Measurements from ENCODE around the gene FHL2. TPM values are rescaled to one million over a fixed set of nuclear protein-coding genes. Genes with fewer than 3 reads are reported as not detected.

The FHL2 gene
- total and polyA plus RNA-seq, 2 donors (not counting 3 experiments of a cell fraction or from before 2014, with no cell fraction given), result 197 to 491 TPM

GRCh38 chr2:105418522-105418921 lies 19.7 kb upstream of the FHL2 start:
- Histone ChIP-seq H4K20me1 (replicated peaks; ENCODE audit: control insufficient read depth, extremely low read depth, insufficient read depth, low read length) (no peaks in the 10 kb centered on the region), H3K4me2 (ENCODE audit: insufficient read depth, low read length) (no peak overlapping the region), H3K36me3 (ENCODE audit: control insufficient read depth in 2 of 2, extremely low read depth in 1 of 2, insufficient read depth in 2 of 2, low read length in 2 of 2) (no peaks in the 10 kb centered on the region), H3K27me3 (ENCODE audit: control insufficient read depth in 2 of 2, insufficient read depth in 2 of 2, low read length in 2 of 2) (peaks cover 19 to 22% of the 10 kb centered on the region in 2 experiments), H3K4me3 (replicated peaks in 1 of 3; ENCODE audit: insufficient read depth in 1 of 3, low read depth in 1 of 3, low read length in 3 of 3) (no peak overlapping the region), H3K4me1 (ENCODE audit: control insufficient read depth, extremely low read depth, insufficient read depth, low read length) (no peaks in the 10 kb centered on the region), H3K27ac (ENCODE audit: insufficient read depth, low read depth, low read length) (no peak overlapping the region), H3K9ac (replicated peaks; ENCODE audit: extremely low read depth, insufficient read depth, low read length) (no peak overlapping the region), H3K79me2 (ENCODE audit: control insufficient read depth, insufficient read depth, low read length) (no peaks in the 10 kb centered on the region), H2AFZ (ENCODE audit: low read depth, low read length) (no peak overlapping the region), H3K9me3 (replicated peaks; ENCODE audit: control insufficient read depth, insufficient read depth, low read length) (no peaks in the 10 kb centered on the region), H3K9me1 (replicated peaks; ENCODE audit: control insufficient read depth, extremely low read depth, insufficient read depth, low read length) (no peaks in the 10 kb centered on the region)
- CTCF ChIA-PET, result interaction anchor here (0.8 kb wide), 1 partner anchor 9 kb away, joined by 3 read pairs; no protein-coding TSS in a partner anchor
- no TSS peak for BruUV-seq (replicated peaks)
- DNase-seq (ENCODE audit: low read depth, low spot score), result no peak
- dilution Hi-C loops (cut with MboI; ENCODE audit: extremely low pct_ligation_motif_present, low sequenced_read_pairs), result no loop called here
- FAIRE-seq, result no peak
- intact Hi-C loops (cut with micrococcal nuclease), result no loop called here
- POLR2A ChIA-PET, result no interaction called here
- no peak for TF ChIP-seq CTCF (IDR thresholded peaks at IDR 0.05; ENCODE audit: extremely low read depth in 1 of 2, insufficient read depth in 1 of 2, low read depth in 1 of 2, low read length in 2 of 2)

GRCh38 chr2:105417857-105418436 lies 19.1 kb upstream of the FHL2 start:
- H3K4me2 ChIP-seq (ENCODE audit: insufficient read depth, low read length), result no peak overlapping the region
- intact Hi-C loops (cut with micrococcal nuclease), result no loop called here
- BruUV-seq (replicated peaks), result no TSS peak
- ChIA-PET CTCF (interaction anchor here (0.8 to 1.0 kb wide), 2 partner anchors 9 kb away, joined by 3 read pairs; no protein-coding TSS in a partner anchor), POLR2A (no interaction called here)
- DNase-seq (ENCODE audit: low read depth, low spot score), result no peak
- H4K20me1 ChIP-seq (replicated peaks; ENCODE audit: control insufficient read depth, extremely low read depth, insufficient read depth, low read length), result no peaks in the 10 kb centered on the region
- H3K9me3 ChIP-seq (replicated peaks; ENCODE audit: control insufficient read depth, insufficient read depth, low read length), result no peaks in the 10 kb centered on the region
- H3K36me3 ChIP-seq (ENCODE audit: control insufficient read depth in 2 of 2, extremely low read depth in 1 of 2, insufficient read depth in 2 of 2, low read length in 2 of 2), result no peaks in the 10 kb centered on the region
- no peak overlapping the region for H3K4me3 ChIP-seq (replicated peaks in 1 of 3; ENCODE audit: insufficient read depth in 1 of 3, low read depth in 1 of 3, low read length in 3 of 3)
- H3K27me3 ChIP-seq (ENCODE audit: control insufficient read depth in 2 of 2, insufficient read depth in 2 of 2, low read length in 2 of 2), result peaks cover 15 to 18% of the 10 kb centered on the region in 2 experiments
- H3K9me1 ChIP-seq (replicated peaks; ENCODE audit: control insufficient read depth, extremely low read depth, insufficient read depth, low read length), result no peaks in the 10 kb centered on the region
- no peak for FAIRE-seq
- H2AFZ ChIP-seq (ENCODE audit: low read depth, low read length), result no peak overlapping the region
- no peak overlapping the region for H3K27ac ChIP-seq (ENCODE audit: insufficient read depth, low read depth, low read length)
- no peaks in the 10 kb centered on the region for H3K4me1 ChIP-seq (ENCODE audit: control insufficient read depth, extremely low read depth, insufficient read depth, low read length)
- no peak overlapping the region for H3K9ac ChIP-seq (replicated peaks; ENCODE audit: extremely low read depth, insufficient read depth, low read length)
- dilution Hi-C loops (cut with MboI; ENCODE audit: extremely low pct_ligation_motif_present, low sequenced_read_pairs), result no loop called here
- no peak for TF ChIP-seq POLR2A (IDR thresholded peaks at IDR 0.05; ENCODE audit: low read depth, low read length)
- H3K79me2 ChIP-seq (ENCODE audit: control insufficient read depth, insufficient read depth, low read length), result no peaks in the 10 kb centered on the region

Measured in endothelial cell of umbilical vein (primary cell).